ENCODE results near the gene GSTA5. TPM values are rescaled to one million over a fixed set of nuclear protein-coding genes. Genes with fewer than 3 reads are reported as not detected.
"Not testable (repeated sequence)": the region's sequence is repeated elsewhere in the genome, so short reads cannot be mapped to it uniquely, and the experiment has no call there.

Gene GSTA5
- polyA plus RNA-seq (2014; cell fraction: cytosol; rRNA removed), result not detected in 2 replicates
- not detected in 2 replicates for polyA plus RNA-seq (2014; cell fraction: nucleus; rRNA removed)

- DNase-seq (ENCODE audit: low spot score), result no peak
These were observed at the start of gene GSTA5 for GRCh38 chr6:52840763-52841585. TSS of gene GSTA5 (minus strand) at chr6:52840813.

GRCh38 chr6:52890018-52890417, 49.4 kb upstream of the GSTA5 start:
- DNase-seq (ENCODE audit: low spot score), result no peak

DNA sequence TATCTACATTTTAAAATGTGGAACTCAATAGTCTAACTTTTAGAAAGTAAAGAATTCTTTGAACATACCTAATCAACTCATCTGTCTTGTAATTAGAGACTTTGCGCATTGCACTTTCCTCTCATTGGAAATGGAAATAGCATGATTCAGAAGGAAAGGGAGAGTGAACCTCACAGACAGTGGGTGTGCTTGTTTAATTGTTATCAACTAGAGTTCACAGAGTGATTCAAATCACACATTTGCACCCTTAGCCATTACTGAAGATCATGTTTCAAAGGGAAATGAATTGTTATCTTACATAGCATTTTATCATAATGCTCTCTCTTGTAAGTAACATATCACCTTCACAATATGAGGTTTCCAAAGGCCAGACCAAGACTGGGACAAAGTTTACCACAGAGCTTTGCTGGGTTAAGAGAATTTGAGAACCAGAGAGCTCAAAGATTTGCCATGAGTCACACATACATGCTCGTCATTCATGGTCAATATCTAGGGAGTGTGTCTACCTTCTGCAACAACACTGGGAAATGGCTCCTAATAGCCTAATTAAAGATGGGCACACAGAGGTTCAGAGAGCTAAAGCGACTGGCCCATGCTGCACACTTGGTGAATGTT, 47.4 kb upstream of the GSTA5 start:
- no peak for DNase-seq (ENCODE audit: low spot score)

GRCh38 chr6:52881996-52882841, 41.6 kb upstream of the GSTA5 start:
- peak; percentile 68 for DNase-seq (ENCODE audit: low spot score)

DNA sequence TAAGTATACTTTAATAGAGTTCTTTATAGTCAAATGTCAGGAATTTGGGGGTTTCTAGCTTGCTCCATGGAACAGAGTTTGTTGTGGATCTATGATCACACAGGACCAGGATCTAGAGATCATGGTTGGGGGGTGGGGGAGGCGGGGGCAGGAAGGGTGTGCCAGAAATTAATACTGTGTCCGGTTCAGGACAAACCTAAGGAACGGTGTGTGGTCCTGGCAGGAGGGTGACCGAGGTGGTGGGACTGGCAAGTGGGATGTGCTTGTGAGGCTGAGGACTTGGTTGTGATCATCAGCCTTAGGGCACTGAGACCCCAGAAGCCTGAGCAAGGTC, 41.0 kb upstream of the GSTA5 start:
- DNase-seq (ENCODE audit: low spot score), result no peak

- DNase-seq (ENCODE audit: low spot score), result no peak
These were observed 37.2 kb upstream of the GSTA5 start for GRCh38 chr6:52877786-52878185.

GRCh38 chr6:52877168-52877567, 36.6 kb upstream of the GSTA5 start:
- no peak for DNase-seq (ENCODE audit: low spot score)

DNA sequence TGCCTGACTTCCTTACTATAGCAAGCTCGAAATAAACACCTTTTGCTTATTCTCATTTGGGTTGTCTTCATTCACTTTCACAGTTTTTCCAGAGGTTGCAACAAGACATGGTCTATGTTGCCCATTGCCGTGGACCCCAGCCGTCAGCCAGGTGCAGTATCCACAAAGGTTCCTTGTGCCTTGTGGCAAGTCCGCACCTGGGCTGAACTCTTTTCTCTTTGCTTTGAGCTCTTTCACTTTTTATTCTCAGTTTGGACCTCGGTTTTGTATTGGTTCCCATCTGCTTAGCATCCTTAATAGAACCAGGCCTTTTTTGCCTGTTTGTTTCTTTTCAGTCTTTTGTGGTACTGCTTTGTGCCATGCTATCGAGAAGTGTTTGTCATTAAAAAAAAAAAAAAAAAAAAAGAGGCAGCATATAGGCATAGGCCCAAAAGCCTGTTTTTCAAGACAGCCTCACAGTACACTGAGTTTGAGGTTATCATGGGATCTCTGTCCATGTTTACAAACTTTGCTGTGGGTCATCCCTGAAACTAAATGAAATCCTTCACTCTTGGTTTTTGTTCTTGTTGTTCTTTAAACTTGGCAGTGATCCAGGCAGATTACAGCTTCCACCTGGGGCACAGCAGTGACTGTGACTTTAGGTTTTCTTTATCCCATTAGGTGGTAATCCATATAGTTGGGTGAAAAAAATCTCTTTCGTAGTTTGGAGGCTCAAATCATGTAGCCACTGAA, 35.6 kb upstream of the GSTA5 start:
- DNase-seq (ENCODE audit: low spot score), result no peak

GRCh38 chr6:52872031-52872430, 31.4 kb upstream of the GSTA5 start:
- no peak for DNase-seq (ENCODE audit: low spot score)

GRCh38 chr6:52871621-52872020, 31.0 kb upstream of the GSTA5 start:
- DNase-seq (ENCODE audit: low spot score), result no peak

GRCh38 chr6:52870335-52871091, 29.9 kb upstream of the GSTA5 start:
- not testable (repeated sequence) for DNase-seq (ENCODE audit: low spot score)

GRCh38 chr6:52868899-52869298, 28.3 kb upstream of the GSTA5 start:
- DNase-seq (ENCODE audit: low spot score), result not testable (repeated sequence)

DNA sequence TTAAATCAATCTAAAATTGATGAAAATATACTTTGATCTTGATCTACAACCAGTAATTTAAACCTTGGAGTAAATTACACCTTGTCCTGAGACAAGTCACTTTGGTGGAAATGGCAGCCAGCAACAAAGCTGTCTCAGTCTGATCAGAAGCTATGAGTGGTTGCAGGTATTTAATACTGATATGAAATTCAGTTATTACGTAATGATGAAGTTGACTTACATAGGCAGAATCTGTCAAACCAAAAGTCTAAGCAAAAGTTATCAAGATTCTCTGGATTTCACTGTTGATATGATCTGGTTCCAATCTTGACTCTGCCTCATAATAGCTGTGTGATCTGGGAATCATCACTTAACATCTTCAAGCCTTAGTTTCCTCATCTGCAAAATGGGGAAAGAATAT, 27.6 kb upstream of the GSTA5 start:
- no peak for DNase-seq (ENCODE audit: low spot score)

DNA sequence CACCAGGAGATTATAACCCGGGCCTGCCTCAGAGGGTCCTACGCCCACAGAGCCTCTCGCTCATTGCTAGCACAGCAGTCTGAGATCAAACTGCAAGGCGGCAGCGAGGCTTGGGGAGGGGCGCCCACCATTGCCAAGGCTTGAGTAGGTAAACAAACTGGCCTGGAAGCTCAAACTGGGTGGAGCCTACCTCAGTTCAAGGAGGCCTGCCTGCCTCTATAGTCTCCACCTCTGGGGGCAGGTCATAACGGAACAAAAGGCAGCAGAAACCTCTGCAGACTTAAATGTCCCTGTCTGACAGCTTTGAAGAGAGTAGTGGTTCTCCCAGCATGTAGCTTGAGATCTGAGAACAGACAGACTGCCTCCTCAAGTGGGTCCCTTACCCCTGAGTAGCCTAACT, 20.5 kb upstream of the GSTA5 start:
- DNase-seq (ENCODE audit: low spot score), result not testable (repeated sequence)

- no peak for DNase-seq (ENCODE audit: low spot score)
These were observed 17.8 kb upstream of the GSTA5 start for GRCh38 chr6:52858416-52858815.

- not testable (repeated sequence) for DNase-seq (ENCODE audit: low spot score)
These were observed 15.5 kb upstream of the GSTA5 start for GRCh38 chr6:52856137-52856536.

DNA sequence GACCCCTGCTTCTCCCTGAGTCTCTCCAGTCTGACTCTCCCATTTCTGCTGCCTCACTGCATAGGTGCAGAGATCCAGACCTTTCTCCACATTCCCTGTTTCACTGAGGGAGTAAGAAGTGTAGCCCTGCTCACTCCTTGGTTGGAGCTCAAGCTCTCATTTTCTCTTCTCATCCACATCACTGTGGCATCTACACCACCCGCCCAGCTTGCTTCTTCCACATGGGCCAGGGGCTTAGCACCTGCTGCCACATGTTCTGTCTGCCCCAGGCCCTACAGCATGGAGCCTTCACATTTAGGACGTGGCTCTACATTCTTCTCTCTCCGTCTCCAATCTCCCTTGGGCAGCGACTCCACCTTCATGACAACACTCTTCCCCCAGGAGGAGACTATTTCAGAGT, 8.5 kb upstream of the GSTA5 start:
- DNase-seq (ENCODE audit: low spot score), result no peak

DNA sequence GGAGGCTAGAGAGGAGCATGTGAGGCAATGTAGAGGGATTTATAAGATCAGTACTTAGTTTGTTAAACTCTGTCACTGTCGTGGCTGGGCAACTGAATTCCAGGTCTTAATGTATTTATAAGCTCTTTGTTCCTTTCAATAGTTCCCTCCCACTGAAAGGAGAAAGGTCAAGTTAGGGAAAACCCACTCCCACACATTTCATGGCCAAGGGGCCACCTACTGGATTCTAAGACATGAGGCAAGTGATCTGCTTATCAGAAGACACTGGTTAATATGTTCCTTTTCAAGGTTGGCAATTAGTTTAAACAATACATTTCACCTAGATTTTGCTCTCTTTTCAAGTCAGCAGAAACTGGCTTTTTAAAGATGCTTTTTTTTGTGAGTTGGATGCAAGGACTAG, 5.4 kb upstream of the GSTA5 start:
- no peak for DNase-seq (ENCODE audit: low spot score)

DNA sequence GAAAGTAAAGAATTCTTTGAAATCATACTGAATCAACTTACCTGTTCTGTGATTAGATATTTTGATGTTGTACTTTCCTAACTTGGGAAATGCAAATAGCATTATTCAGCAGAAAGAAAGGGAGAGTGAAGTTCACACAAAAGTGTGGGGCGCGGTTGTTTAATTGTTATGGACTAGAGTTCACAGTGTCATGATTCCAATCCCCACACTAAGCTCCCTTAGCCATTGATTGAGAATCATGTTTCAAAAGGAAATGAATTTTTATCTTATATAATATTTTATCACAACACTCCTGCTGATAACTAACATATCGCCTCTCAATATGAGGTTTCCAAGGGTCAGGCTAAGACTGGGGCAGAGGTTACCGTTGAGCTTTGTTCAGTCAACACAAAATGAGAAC, 3.0 kb upstream of the GSTA5 start:
- DNase-seq (ENCODE audit: low spot score), result no peak

GRCh38 chr6:52839124-52840055, 1.2 kb downstream of the GSTA5 start:
- peak; percentile 31 for DNase-seq (ENCODE audit: low spot score)
